HFF-Myc (cell line): ENCODE measurements around the gene TRPV5.

Source experiments
- DNase-seq: peaks from one replicate; pipeline ENCODE4 v3.0.0-alpha.2; 2011; ENCODE audit warnings: low read depth; ENCODE audit errors: extremely low read depth
- H3K4me3 ChIP-seq: replicated peaks from 2 replicates; pipeline ENCODE4 v1.5.1; 2011; ENCODE audit warnings: low read depth, mild to moderate bottlenecking, control low read depth, low read length
- CTCF ChIP-seq: IDR thresholded peaks from 2 replicates; pipeline ENCODE4 v1.5.1; 2012; ENCODE audit warnings: mild to moderate bottlenecking, low read depth, low read length, control low read depth; ENCODE audit errors: missing control alignments

Gene TRPV5

GRCh38 chr7:142860968-142861367 lies 72.6 kb downstream of the TRPV5 start:
- TF ChIP-seq CTCF: no peak
- no peak overlapping the region for H3K4me3 ChIP-seq

GRCh38 chr7:142859829-142860228 lies 73.7 kb downstream of the TRPV5 start:
- TF ChIP-seq CTCF: no peak
- DNase-seq: no peak
- no peak overlapping the region for H3K4me3 ChIP-seq

More at GRCh38 chr7:142860968-142861367, 72.6 kb downstream of the TRPV5 start:
- DNase-seq: no peak

GRCh38 chr7:142859411-142859810 lies 74.1 kb downstream of the TRPV5 start:
- no peak for DNase-seq
- TF ChIP-seq CTCF: no peak
- H3K4me3 ChIP-seq: no peak overlapping the region
